ENCODE data around the gene DGKI. TPM values are rescaled to one million over a fixed set of nuclear protein-coding genes. Genes with fewer than 3 reads are reported as not detected.

DGKI gene
- total and polyA plus RNA-seq, 4 donors: 0.01 to 0.37 (median 0.31) TPM

DNA sequence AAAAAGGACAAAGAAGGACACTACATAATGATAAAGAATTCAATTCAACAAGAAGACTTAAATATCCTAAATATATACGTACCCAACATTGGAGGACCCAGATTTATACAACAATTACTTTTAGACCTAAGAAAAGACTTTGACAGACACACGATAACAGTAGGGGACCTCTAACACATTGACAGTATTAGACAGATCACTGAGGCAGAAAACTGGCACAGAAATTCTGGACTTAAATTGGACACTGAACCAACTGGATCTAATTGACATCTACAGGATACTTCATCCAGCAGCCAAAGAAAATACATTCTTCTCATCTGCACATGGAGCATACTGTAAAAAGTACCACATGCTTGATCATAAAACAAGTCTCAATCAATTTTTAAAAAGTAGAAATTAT, 103.8 kb downstream of the DGKI start:
- WGBS: 91% methylated on average over 2 of the region's 2 CpGs
- Histone ChIP-seq H3K27me3 (ENCODE audit: control insufficient read depth in 4 of 4, insufficient read depth in 4 of 4, low read length in 3 of 4) (no peaks in the 10 kb centered on the region), H3K9me3 (ENCODE audit: control insufficient read depth in 4 of 4, low read length in 3 of 4) (peaks cover 0 to 6% (median 2%) of the 10 kb centered on the region in 4 donors)

DNA sequence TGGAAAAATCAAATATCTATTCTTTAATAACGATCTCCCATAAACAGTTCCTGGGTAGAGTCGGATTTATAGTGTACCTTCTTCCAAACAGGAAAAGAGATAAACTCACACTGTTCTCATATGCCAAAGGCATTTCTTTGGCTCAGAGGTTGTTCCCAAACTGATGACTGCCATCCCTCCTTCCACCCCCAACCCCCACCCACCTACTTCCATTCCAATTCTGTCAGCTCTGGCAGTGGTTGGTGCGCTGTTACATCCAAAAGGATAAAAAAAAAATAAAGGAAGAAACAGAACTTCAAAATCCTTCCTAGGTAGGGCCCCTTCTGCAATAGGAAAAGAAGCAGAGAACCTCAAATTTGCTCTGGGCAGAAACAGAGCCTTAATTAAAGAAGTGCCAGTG, 104.7 kb downstream of the DGKI start:
- no peaks in the 10 kb centered on the region for H3K36me3 ChIP-seq (ENCODE audit: control insufficient read depth in 4 of 4, insufficient read depth in 3 of 4, low read depth in 1 of 4, low read length in 3 of 4)
- peaks cover 0 to 6% (median 2%) of the 10 kb centered on the region in 4 donors for H3K9me3 ChIP-seq (ENCODE audit: control insufficient read depth in 4 of 4, low read length in 3 of 4)
- H3K27ac ChIP-seq (ENCODE audit: low read depth in 1 of 2, low read length in 2 of 2): no peak overlapping the region
- no peaks in the 10 kb centered on the region for H3K4me1 ChIP-seq (ENCODE audit: control insufficient read depth in 4 of 4, insufficient read depth in 4 of 4, low read length in 3 of 4)
- H3K4me3 ChIP-seq (ENCODE audit: low read depth in 1 of 3, low read length in 3 of 3): no peak overlapping the region
- TF ChIP-seq FOXA2 (IDR thresholded peaks at IDR 0.05) (no peak), MAX (IDR thresholded peaks at IDR 0.05) (no peak), RAD21 (IDR thresholded peaks at IDR 0.05) (no peak), YY1 (IDR thresholded peaks at IDR 0.05) (no peak), HNF4A (conservative IDR thresholded peaks at IDR 0.05) (no peak), TAF1 (conservative IDR thresholded peaks at IDR 0.05) (no peak), NR2F2 (IDR thresholded peaks at IDR 0.05) (no peak), EGR1 (IDR thresholded peaks at IDR 0.05; ENCODE audit: low read depth in 2 of 2) (no peak)
- TF ChIP-seq, protein P1, sequence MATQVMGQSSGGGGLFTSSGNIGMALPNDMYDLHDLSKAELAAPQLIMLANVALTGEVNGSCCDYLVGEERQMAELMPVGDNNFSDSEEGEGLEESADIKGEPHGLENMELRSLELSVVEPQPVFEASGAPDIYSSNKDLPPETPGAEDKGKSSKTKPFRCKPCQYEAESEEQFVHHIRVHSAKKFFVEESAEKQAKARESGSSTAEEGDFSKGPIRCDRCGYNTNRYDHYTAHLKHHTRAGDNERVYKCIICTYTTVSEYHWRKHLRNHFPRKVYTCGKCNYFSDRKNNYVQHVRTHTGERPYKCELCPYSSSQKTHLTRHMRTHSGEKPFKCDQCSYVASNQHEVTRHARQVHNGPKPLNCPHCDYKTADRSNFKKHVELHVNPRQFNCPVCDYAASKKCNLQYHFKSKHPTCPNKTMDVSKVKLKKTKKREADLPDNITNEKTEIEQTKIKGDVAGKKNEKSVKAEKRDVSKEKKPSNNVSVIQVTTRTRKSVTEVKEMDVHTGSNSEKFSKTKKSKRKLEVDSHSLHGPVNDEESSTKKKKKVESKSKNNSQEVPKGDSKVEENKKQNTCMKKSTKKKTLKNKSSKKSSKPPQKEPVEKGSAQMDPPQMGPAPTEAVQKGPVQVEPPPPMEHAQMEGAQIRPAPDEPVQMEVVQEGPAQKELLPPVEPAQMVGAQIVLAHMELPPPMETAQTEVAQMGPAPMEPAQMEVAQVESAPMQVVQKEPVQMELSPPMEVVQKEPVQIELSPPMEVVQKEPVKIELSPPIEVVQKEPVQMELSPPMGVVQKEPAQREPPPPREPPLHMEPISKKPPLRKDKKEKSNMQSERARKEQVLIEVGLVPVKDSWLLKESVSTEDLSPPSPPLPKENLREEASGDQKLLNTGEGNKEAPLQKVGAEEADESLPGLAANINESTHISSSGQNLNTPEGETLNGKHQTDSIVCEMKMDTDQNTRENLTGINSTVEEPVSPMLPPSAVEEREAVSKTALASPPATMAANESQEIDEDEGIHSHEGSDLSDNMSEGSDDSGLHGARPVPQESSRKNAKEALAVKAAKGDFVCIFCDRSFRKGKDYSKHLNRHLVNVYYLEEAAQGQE (IDR thresholded peaks at IDR 0.05): no peak
- TF ChIP-seq, protein P2, sequence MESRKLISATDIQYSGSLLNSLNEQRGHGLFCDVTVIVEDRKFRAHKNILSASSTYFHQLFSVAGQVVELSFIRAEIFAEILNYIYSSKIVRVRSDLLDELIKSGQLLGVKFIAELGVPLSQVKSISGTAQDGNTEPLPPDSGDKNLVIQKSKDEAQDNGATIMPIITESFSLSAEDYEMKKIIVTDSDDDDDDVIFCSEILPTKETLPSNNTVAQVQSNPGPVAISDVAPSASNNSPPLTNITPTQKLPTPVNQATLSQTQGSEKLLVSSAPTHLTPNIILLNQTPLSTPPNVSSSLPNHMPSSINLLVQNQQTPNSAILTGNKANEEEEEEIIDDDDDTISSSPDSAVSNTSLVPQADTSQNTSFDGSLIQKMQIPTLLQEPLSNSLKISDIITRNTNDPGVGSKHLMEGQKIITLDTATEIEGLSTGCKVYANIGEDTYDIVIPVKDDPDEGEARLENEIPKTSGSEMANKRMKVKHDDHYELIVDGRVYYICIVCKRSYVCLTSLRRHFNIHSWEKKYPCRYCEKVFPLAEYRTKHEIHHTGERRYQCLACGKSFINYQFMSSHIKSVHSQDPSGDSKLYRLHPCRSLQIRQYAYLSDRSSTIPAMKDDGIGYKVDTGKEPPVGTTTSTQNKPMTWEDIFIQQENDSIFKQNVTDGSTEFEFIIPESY (IDR thresholded peaks at IDR 0.05): no peak
- TF ChIP-seq, protein P3, sequence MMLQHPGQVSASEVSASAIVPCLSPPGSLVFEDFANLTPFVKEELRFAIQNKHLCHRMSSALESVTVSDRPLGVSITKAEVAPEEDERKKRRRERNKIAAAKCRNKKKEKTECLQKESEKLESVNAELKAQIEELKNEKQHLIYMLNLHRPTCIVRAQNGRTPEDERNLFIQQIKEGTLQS (IDR thresholded peaks at IDR 0.05): no peak
- no peak for DNase-seq (ENCODE audit: low spot score)
- no peaks in the 10 kb centered on the region for H3K27me3 ChIP-seq (ENCODE audit: control insufficient read depth in 4 of 4, insufficient read depth in 4 of 4, low read length in 3 of 4)
- WGBS: 87% methylated on average over 3 of the region's 3 CpGs
- no peak overlapping the region for H3K9ac ChIP-seq (ENCODE audit: low read depth in 1 of 2, low read length in 2 of 2)

More for the DNA sequence above, 103.8 kb downstream of the DGKI start:
- Histone ChIP-seq H3K4me1 (ENCODE audit: control insufficient read depth in 4 of 4, insufficient read depth in 4 of 4, low read length in 3 of 4) (no peaks in the 10 kb centered on the region), H3K4me3 (ENCODE audit: low read depth in 1 of 3, low read length in 3 of 3) (no peak overlapping the region), H3K9ac (ENCODE audit: low read depth in 1 of 2, low read length in 2 of 2) (no peak overlapping the region), H3K36me3 (ENCODE audit: control insufficient read depth in 4 of 4, insufficient read depth in 3 of 4, low read depth in 1 of 4, low read length in 3 of 4) (no peaks in the 10 kb centered on the region), H3K27ac (ENCODE audit: low read depth in 1 of 2, low read length in 2 of 2) (no peak overlapping the region)
- no peak for TF ChIP-seq YY1 (IDR thresholded peaks at IDR 0.05)
- no peak for TF ChIP-seq EGR1 (IDR thresholded peaks at IDR 0.05; ENCODE audit: low read depth in 2 of 2)
- TF ChIP-seq FOXA2 (IDR thresholded peaks at IDR 0.05): no peak
- TF ChIP-seq RXRA (IDR thresholded peaks at IDR 0.05): no peak
- no peak for TF ChIP-seq HNF4G (IDR thresholded peaks at IDR 0.05)
- no peak for TF ChIP-seq JUND (IDR thresholded peaks at IDR 0.05)
- TF ChIP-seq, protein P4, sequence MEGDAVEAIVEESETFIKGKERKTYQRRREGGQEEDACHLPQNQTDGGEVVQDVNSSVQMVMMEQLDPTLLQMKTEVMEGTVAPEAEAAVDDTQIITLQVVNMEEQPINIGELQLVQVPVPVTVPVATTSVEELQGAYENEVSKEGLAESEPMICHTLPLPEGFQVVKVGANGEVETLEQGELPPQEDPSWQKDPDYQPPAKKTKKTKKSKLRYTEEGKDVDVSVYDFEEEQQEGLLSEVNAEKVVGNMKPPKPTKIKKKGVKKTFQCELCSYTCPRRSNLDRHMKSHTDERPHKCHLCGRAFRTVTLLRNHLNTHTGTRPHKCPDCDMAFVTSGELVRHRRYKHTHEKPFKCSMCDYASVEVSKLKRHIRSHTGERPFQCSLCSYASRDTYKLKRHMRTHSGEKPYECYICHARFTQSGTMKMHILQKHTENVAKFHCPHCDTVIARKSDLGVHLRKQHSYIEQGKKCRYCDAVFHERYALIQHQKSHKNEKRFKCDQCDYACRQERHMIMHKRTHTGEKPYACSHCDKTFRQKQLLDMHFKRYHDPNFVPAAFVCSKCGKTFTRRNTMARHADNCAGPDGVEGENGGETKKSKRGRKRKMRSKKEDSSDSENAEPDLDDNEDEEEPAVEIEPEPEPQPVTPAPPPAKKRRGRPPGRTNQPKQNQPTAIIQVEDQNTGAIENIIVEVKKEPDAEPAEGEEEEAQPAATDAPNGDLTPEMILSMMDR (IDR thresholded peaks at IDR 0.05; ENCODE audit: low read depth, low read length, missing input control): no peak
- TF ChIP-seq FOXA1 (IDR thresholded peaks at IDR 0.05): no peak
- TF ChIP-seq SP1 (IDR thresholded peaks at IDR 0.05): no peak
- TF ChIP-seq, protein P2 (IDR thresholded peaks at IDR 0.05): no peak
- no peak for TF ChIP-seq GABPA (IDR thresholded peaks at IDR 0.05 in 1 of 2, conservative IDR thresholded peaks at IDR 0.05 in 1 of 2)
- TF ChIP-seq RAD21 (IDR thresholded peaks at IDR 0.05): no peak
- TF ChIP-seq NR2F2 (IDR thresholded peaks at IDR 0.05): no peak
- no peak for TF ChIP-seq MAX (IDR thresholded peaks at IDR 0.05)
- TF ChIP-seq TAF1 (conservative IDR thresholded peaks at IDR 0.05): no peak
- no peak for DNase-seq (ENCODE audit: low spot score)
